ENCODE results near the gene EZH1.
"Not testable (repeated sequence)": the region's sequence is repeated elsewhere in the genome, so short reads cannot be mapped to it uniquely, and the experiment has no call there.

The EZH1 gene

GRCh38 chr17:42769964-42770363 lies 25.1 kb upstream of the EZH1 start:
- not testable (repeated sequence) for DNase-seq

GRCh38 chr17:42768006-42768405 lies 23.2 kb upstream of the EZH1 start:
- DNase-seq: not testable (repeated sequence)

- DNase-seq: no peak
Observed at GRCh38 chr17:42767512-42767911, 22.7 kb upstream of the EZH1 start.

GRCh38 chr17:42766124-42766523 lies 21.3 kb upstream of the EZH1 start:
- DNase-seq: no peak

GRCh38 chr17:42761638-42762037 lies 16.8 kb upstream of the EZH1 start:
- DNase-seq: no peak

- DNase-seq: no peak
Observed at GRCh38 chr17:42760652-42761581, 16.1 kb upstream of the EZH1 start, which contains the start of gene RAMP2. Gene RAMP2 (plus strand): TSS chr17:42761227. CDS start chr17:42761262, 35 bp downstream.

GRCh38 chr17:42759982-42760651 lies 15.3 kb upstream of the EZH1 start:
- no peak for DNase-seq

GRCh38 chr17:42754782-42755181 lies 9.9 kb upstream of the EZH1 start:
- no peak for DNase-seq

- DNase-seq: no peak
Observed at GRCh38 chr17:42751628-42752027, 6.8 kb upstream of the EZH1 start.

- DNase-seq: no peak
Observed at GRCh38 chr17:42750739-42751344, 6.0 kb upstream of the EZH1 start.

GRCh38 chr17:42748908-42749798 lies 4.3 kb upstream of the EZH1 start:
- DNase-seq: no peak

- no peak for DNase-seq
Observed at GRCh38 chr17:42748202-42748907, 3.5 kb upstream of the EZH1 start.

- DNase-seq: no peak
Observed at GRCh38 chr17:42744283-42744805, 496 bp downstream of the EZH1 start.

GRCh38 chr17:42743595-42744282 lies 1.1 kb downstream of the EZH1 start:
- DNase-seq: no peak

GRCh38 chr17:42742916-42743315 lies 1.9 kb downstream of the EZH1 start:
- DNase-seq: not testable (repeated sequence)

GRCh38 chr17:42740699-42741098 lies 4.1 kb downstream of the EZH1 start:
- no peak for DNase-seq

GRCh38 chr17:42725143-42725542 lies 19.7 kb downstream of the EZH1 start:
- no peak for DNase-seq

GRCh38 chr17:42723636-42724035 lies 21.2 kb downstream of the EZH1 start:
- no peak for DNase-seq

- peak; percentile 52 for DNase-seq
Observed at GRCh38 chr17:42720996-42721583, 23.8 kb downstream of the EZH1 start.

GRCh38 chr17:42709561-42709960 lies 35.3 kb downstream of the EZH1 start:
- no peak for DNase-seq

Measured in central memory CD4-positive, alpha-beta T cell (primary cell).